Peyer's patch (tissue), 4 donors: ENCODE measurements around the gene GPR161. TPM values are rescaled to one million over a fixed set of nuclear protein-coding genes. Genes with fewer than 3 reads are reported as not detected.

Experiments
- DNase-seq, 3 donors: peaks; one replicate each; pipeline ENCODE4 v3.0.0-alpha.2; 2017 to 2019
- H3K27ac ChIP-seq, 4 donors: fragments of 200-600 bp; sonication (generic); one replicate each; pipeline ENCODE4 v1.5.1; 2016 to 2019
- H3K27me3 ChIP-seq, 2 donors: fragments of 200-600 bp; sonication (generic); one replicate each; pipeline ENCODE4 v1.5.1; 2019
- H3K36me3 ChIP-seq, 3 donors: fragments of 200-600 bp; sonication (generic); one replicate each; pipeline ENCODE4 v1.5.1; 2016 to 2019
- H3K4me1 ChIP-seq, 4 donors: fragments of 200-600 bp; sonication (generic); one replicate each; pipeline ENCODE4 v1.5.1; 2016 to 2019
- H3K4me3 ChIP-seq, 4 donors: fragments of 200-600 bp; sonication (generic); 1 replicate in 3 of 4; 2 replicates in 1 of 4; pipeline ENCODE4 v1.5.1; 2016 to 2019; ENCODE audit warnings: mild to moderate bottlenecking in 1 of 4
- H3K9me3 ChIP-seq, 4 donors: fragments of 200-600 bp; sonication (generic); one replicate each; pipeline ENCODE4 v1.5.1; 2016 to 2019; ENCODE audit warnings: mild to moderate bottlenecking in 1 of 4
- CTCF ChIP-seq, 6 experiments: fragments of 450-650 bp in 4 of 6; fragments of 200-600 bp in 2 of 6; sonication (generic) in 1 of 6; IDR thresholded peaks; one replicate each; pipeline ENCODE4 v1.5.1; 2017 to 2019; ENCODE audit warnings: antibody characterized with exemption in 6 of 6, mild to moderate bottlenecking in 3 of 6, moderate library complexity in 1 of 6
- POLR2A ChIP-seq, 2 donors: fragments of 450-650 bp; IDR thresholded peaks; one replicate each; pipeline ENCODE4 v1.5.1; 2017; ENCODE audit warnings: antibody characterized with exemption in 2 of 2, mild to moderate bottlenecking in 2 of 2, moderate library complexity in 2 of 2
- total RNA-seq, 4 donors: library from RNA; depleted of rRNA; stranded (reverse); fragments of >200 nt; gene quantifications; one replicate each; pipeline ENCODE4 v1.1.0, GENCODE V29; 2016

GPR161 gene
- total RNA-seq, 4 donors from 2014 or later = 0.35 to 2.3 (median 1.8) TPM

DNA sequence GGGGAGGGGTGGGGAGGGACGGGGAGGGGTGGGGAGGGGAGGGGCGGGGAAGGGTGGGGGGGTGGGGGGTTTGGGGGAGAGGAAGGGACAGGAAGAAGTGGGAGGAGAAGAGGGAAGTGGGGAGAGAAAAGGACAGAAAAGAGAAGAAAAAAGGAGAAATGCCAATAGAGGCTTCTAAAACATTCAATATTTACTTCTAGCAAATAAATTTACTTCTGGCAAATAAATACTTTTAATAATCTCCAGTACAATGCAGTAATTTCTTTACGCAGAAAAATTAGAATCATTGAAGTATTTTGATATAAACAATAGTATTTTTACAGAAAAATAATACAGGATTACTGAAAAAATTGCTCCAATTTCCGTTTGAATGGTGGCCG, 9.4 kb upstream of the GPR161 start:
- Histone ChIP-seq H3K27ac (no peak overlapping the region), H3K36me3 (no peaks in the 10 kb centered on the region), H3K4me1 (no peaks in the 10 kb centered on the region), H3K4me3 (no peak overlapping the region), H3K9me3 (no peaks in the 10 kb centered on the region), H3K27me3 (no peaks in the 10 kb centered on the region)
- TF ChIP-seq CTCF (IDR thresholded peaks at IDR 0.05) (no peak), POLR2A (IDR thresholded peaks at IDR 0.05) (no peak)
- no peak for DNase-seq

GRCh38 chr1:168145184-168146159, 8.7 kb upstream of the GPR161 start:
- Histone ChIP-seq H3K27ac (peak overlapping the region in 1 of 4 donors; percentile 5), H3K4me3 (no peak overlapping the region), H3K36me3 (no peaks in the 10 kb centered on the region), H3K27me3 (no peaks in the 10 kb centered on the region), H3K4me1 (no peaks in the 10 kb centered on the region), H3K9me3 (no peaks in the 10 kb centered on the region)
- peak; percentile 80 to 94 (median 88) for DNase-seq
- TF ChIP-seq POLR2A (IDR thresholded peaks at IDR 0.05) (no peak), CTCF (IDR thresholded peaks at IDR 0.05) (peak; percentile 82 to 99 (median 92))

DNA sequence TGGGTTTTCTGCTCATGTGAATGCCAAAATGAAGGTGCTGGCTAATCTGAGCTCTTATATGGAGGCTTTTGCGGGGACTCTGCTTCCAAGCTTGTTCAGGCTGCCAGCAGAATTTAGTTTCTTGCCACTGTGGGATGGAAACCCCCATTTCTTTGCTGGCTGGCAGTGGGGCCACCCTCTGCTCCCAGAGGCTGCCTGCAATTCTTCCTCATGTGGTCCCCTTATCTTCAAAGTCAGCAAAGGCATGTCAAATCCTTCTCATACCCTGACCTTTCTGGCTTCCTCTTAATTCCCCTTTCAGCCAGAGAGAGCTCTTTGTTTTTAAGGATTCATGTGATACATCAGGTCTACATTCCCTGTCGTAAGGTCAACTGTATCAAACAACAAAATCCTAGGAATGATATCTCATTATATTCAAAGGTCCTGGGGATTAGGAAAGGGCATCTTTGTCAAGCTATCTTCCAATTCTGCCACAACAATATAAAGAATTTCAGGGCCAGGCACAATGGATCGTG, 5.2 kb upstream of the GPR161 start:
- Histone ChIP-seq H3K9me3 (no peaks in the 10 kb centered on the region), H3K4me3 (no peak overlapping the region), H3K27me3 (no peaks in the 10 kb centered on the region), H3K36me3 (no peaks in the 10 kb centered on the region), H3K27ac (no peak overlapping the region), H3K4me1 (no peaks in the 10 kb centered on the region)
- no peak for TF ChIP-seq CTCF (IDR thresholded peaks at IDR 0.05)
- no peak for TF ChIP-seq POLR2A (IDR thresholded peaks at IDR 0.05)
- DNase-seq = no peak

DNA sequence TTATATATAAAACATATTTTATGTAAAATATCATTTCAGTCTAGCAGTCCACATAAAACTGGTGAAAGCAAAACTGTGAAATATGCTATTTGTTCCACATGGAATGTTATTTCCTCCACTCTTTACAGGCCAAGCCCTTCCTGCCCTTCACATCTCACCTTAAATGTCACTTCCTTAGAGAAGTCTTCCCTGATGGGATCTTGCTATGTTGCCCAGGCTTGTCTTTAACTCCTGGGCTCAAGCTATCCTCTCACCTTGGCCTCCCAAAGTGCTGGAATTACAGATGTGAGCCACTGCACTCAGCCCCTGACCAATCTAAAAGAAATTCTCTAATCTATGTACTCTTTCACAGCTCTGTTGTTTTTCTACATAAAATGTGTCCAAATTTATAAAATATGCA, 2.3 kb upstream of the GPR161 start:
- TF ChIP-seq CTCF (IDR thresholded peaks at IDR 0.05) = no peak
- TF ChIP-seq POLR2A (IDR thresholded peaks at IDR 0.05) = no peak
- Histone ChIP-seq H3K36me3 (no peaks in the 10 kb centered on the region), H3K27ac (no peak overlapping the region), H3K4me3 (no peak overlapping the region), H3K4me1 (peaks cover 3 to 15% (median 9%) of the 10 kb centered on the region in 4 donors), H3K9me3 (no peaks in the 10 kb centered on the region), H3K27me3 (peaks cover 0 to 5% of the 10 kb centered on the region in 2 donors)
- DNase-seq = no peak

- Histone ChIP-seq H3K27me3 (peaks cover 0 to 5% of the 10 kb centered on the region in 2 donors), H3K36me3 (no peaks in the 10 kb centered on the region), H3K27ac (peak overlapping the region in 1 of 4 donors; percentile 82), H3K4me1 (peaks cover 3 to 15% (median 9%) of the 10 kb centered on the region in 4 donors), H3K4me3 (no peak overlapping the region), H3K9me3 (no peaks in the 10 kb centered on the region)
- no peak for DNase-seq
- TF ChIP-seq POLR2A (IDR thresholded peaks at IDR 0.05) (no peak), CTCF (IDR thresholded peaks at IDR 0.05) (no peak)
Observed at GRCh38 chr1:168138134-168138533, 1.4 kb upstream of the GPR161 start.
